ENCODE data around the gene SPATC1L. TPM values are rescaled to one million over a fixed set of nuclear protein-coding genes. Genes with fewer than 3 reads are reported as not detected.

SPATC1L gene
- total RNA-seq, 1 experiment from 2014 or later, result 36.0 TPM

DNA sequence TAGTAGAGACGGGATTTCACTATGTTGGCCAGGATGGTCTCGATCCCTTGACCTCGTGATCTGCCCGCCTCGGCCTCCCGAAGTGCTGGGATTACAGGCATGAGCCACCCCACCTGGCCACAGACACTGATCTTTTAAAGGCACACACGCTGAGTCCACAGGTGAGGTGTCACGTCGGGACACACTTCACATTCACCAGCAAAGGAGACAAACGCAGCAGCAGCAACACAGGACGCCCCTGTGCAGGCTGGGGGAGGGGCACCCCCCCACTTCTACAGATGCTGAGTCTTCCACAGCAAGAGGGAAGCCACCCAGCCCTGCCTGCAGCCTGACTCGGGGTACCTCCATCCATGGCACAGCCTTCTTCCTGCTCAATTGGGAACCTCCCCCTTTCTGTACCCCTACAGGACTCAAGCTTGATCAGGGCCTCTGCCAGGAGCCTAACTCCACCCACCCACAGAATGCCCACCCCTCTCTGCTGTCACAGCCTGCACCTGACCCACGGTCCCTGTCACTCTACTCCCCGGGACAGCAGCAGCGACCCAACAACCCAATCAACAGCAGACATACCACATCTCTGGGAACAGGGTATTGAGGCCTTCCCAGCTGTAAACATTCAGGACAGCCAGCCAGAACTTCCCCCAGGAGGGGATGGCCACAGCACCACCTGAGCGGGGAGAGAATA is 34.8 kb upstream of the SPATC1L start:
- H3K27me3 Mint-ChIP-seq (ENCODE audit: low read depth), result no peaks in the 10 kb centered on the region
- H3K36me3 Mint-ChIP-seq (ENCODE audit: insufficient read depth in 1 of 3, low read depth in 3 of 3), result peaks cover 25 to 50% (median 36%) of the 10 kb centered on the region in 3 experiments
- Histone ChIP-seq H3K14ac (ENCODE audit: insufficient read depth, low read length) (no peak overlapping the region), H3K23ac (ENCODE audit: insufficient read length, low read depth, low read length) (no peak overlapping the region), H3K4me2 (ENCODE audit: insufficient read depth, insufficient read length, low read length) (no peak overlapping the region), H2AFZ (ENCODE audit: low read length) (no peak overlapping the region), H3K23me2 (ENCODE audit: insufficient read length, low read depth, low read length, poor library complexity, severe bottlenecking) (no peaks in the 10 kb centered on the region), H3K27me3 (ENCODE audit: insufficient read depth, low read length) (no peaks in the 10 kb centered on the region), H3K9me3 (ENCODE audit: control insufficient read depth, low read depth, low read length) (no peaks in the 10 kb centered on the region), H3T11ph (ENCODE audit: low read length) (no peak overlapping the region), H4K91ac (ENCODE audit: insufficient read length, low read depth, low read length) (no peak overlapping the region), H3K4ac (ENCODE audit: low read depth, low read length) (no peak overlapping the region), H3K18ac (ENCODE audit: insufficient read length, low read depth, low read length) (no peak overlapping the region), H2BK120ac (ENCODE audit: low read depth, low read length, poor library complexity, severe bottlenecking) (no peak overlapping the region), H3K56ac (ENCODE audit: insufficient read length, low read depth, low read length) (no peak overlapping the region), H3K79me1 (ENCODE audit: insufficient read depth, low read depth, low read length, poor library complexity, severe bottlenecking) (no peaks in the 10 kb centered on the region), H2BK12ac (ENCODE audit: insufficient read length, low read depth, low read length) (no peak overlapping the region), H2AK5ac (ENCODE audit: insufficient read length, low read length) (no peak overlapping the region), H4K8ac (replicated peaks; ENCODE audit: insufficient read length, low read depth, low read length) (no peak overlapping the region), H4K5ac (ENCODE audit: insufficient read length, low read depth, low read length) (no peak overlapping the region), H4K20me1 (ENCODE audit: control insufficient read depth, insufficient read depth, insufficient read length) (no peaks in the 10 kb centered on the region), H3K9ac (ENCODE audit: extremely low read depth, insufficient read length, low read length) (no peak overlapping the region), H3K4me1 (ENCODE audit: insufficient read depth, low read length) (no peaks in the 10 kb centered on the region), H2BK15ac (ENCODE audit: low read depth, low read length) (no peak overlapping the region), H2BK20ac (ENCODE audit: low read depth, low read length, poor library complexity, severe bottlenecking) (no peak overlapping the region), H2BK5ac (ENCODE audit: insufficient read length, low read length) (no peak overlapping the region), H3K27ac (ENCODE audit: insufficient read length, low read depth, low read length) (no peak overlapping the region), H3K79me2 (ENCODE audit: insufficient read depth, low read length) (peaks cover 19% of the 10 kb centered on the region; the same call in 1 of the 2 replicates)
- H3K4me3 Mint-ChIP-seq, result peak overlapping the region in 1 of 2 experiments; percentile 46; a peak in 1 of 5 replicates
- DNase-seq, result no peak
- H3K27ac Mint-ChIP-seq, result peak overlapping the region; percentile 19 to 52 (median 26); a peak in 4 of 7 replicates
- no peaks in the 10 kb centered on the region for H3K9me3 Mint-ChIP-seq
- TF ChIP-seq, protein P1, sequence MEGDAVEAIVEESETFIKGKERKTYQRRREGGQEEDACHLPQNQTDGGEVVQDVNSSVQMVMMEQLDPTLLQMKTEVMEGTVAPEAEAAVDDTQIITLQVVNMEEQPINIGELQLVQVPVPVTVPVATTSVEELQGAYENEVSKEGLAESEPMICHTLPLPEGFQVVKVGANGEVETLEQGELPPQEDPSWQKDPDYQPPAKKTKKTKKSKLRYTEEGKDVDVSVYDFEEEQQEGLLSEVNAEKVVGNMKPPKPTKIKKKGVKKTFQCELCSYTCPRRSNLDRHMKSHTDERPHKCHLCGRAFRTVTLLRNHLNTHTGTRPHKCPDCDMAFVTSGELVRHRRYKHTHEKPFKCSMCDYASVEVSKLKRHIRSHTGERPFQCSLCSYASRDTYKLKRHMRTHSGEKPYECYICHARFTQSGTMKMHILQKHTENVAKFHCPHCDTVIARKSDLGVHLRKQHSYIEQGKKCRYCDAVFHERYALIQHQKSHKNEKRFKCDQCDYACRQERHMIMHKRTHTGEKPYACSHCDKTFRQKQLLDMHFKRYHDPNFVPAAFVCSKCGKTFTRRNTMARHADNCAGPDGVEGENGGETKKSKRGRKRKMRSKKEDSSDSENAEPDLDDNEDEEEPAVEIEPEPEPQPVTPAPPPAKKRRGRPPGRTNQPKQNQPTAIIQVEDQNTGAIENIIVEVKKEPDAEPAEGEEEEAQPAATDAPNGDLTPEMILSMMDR (conservative IDR thresholded peaks at IDR 0.05), result no peak
- H3K4me1 Mint-ChIP-seq, result no peaks in the 10 kb centered on the region
- no CpG with 5 or more reads among the region's 16 CpGs for WGBS (ENCODE audit: extremely low coverage, insufficient read length, low lambda C conversion rate)

Data from H9 (cell line).